ENCODE results near the gene TMED1.
"Not testable (repeated sequence)": the region's sequence is repeated elsewhere in the genome, so short reads cannot be mapped to it uniquely, and the experiment has no call there.

TMED1 gene

GRCh38 chr19:10835754-10836478, at the start of gene TMED1:
TMED1 (minus strand) TSS chr19:10836212; CDS start chr19:10836191, 21 bp downstream.
- DNase-seq, result peak; percentile 94

GRCh38 chr19:10885201-10886169, 49.5 kb upstream of the TMED1 start:
- DNase-seq, result no peak

GRCh38 chr19:10884274-10884673, 48.3 kb upstream of the TMED1 start:
- no peak for DNase-seq

GRCh38 chr19:10882108-10882457, 46.1 kb upstream of the TMED1 start:
- DNase-seq, result no peak

GRCh38 chr19:10881403-10882107, 45.5 kb upstream of the TMED1 start:
- no peak for DNase-seq

GRCh38 chr19:10878253-10878652, 42.2 kb upstream of the TMED1 start:
- no peak for DNase-seq

- DNase-seq, result not testable (repeated sequence)
Observed at GRCh38 chr19:10877608-10878007, 41.6 kb upstream of the TMED1 start.

GRCh38 chr19:10876459-10877240, 40.6 kb upstream of the TMED1 start:
- no peak for DNase-seq

GRCh38 chr19:10874024-10874423, 38.0 kb upstream of the TMED1 start:
- DNase-seq, result no peak

GRCh38 chr19:10872546-10873107, 36.6 kb upstream of the TMED1 start:
- DNase-seq, result peak; percentile 30

GRCh38 chr19:10871711-10872545, 35.9 kb upstream of the TMED1 start:
- peak; percentile 29 for DNase-seq

- DNase-seq, result peak; percentile 99
Observed at GRCh38 chr19:10870955-10871603, 35.1 kb upstream of the TMED1 start, which contains the start of gene CARM1. CARM1 (plus strand) TSS chr19:10871553; CDS start chr19:10871703, 150 bp downstream.

GRCh38 chr19:10870501-10870954, 34.5 kb upstream of the TMED1 start:
- DNase-seq, result no peak

- not testable (repeated sequence) for DNase-seq
Observed at GRCh38 chr19:10869872-10870311, 33.9 kb upstream of the TMED1 start.

GRCh38 chr19:10868872-10869547, 33.0 kb upstream of the TMED1 start:
- no peak for DNase-seq

- DNase-seq, result no peak
Observed at GRCh38 chr19:10866495-10866894, 30.5 kb upstream of the TMED1 start.

GRCh38 chr19:10864538-10864899, 28.5 kb upstream of the TMED1 start:
- DNase-seq, result peak; percentile 84

- no peak for DNase-seq
Observed at GRCh38 chr19:10863107-10863717, 27.2 kb upstream of the TMED1 start.

- no peak for DNase-seq
Observed at GRCh38 chr19:10862561-10863106, 26.6 kb upstream of the TMED1 start.
